Femur (tissue), 1 donor: ENCODE results near the gene SEC16A.
"Not testable (repeated sequence)": the region's sequence is repeated elsewhere in the genome, so short reads cannot be mapped to it uniquely, and the experiment has no call there.

Source experiments
- DNase-seq: peaks from one replicate; pipeline ENCODE4 v3.0.0-alpha.2; 2017

SEC16A gene

GRCh38 chr9:136439481-136440408 lies 43.1 kb downstream of the SEC16A start, which contains the start of gene INPP5E:
INPP5E (minus strand) TSS chr9:136439845; CDS start chr9:136439419, 426 bp downstream.
- DNase-seq, result peak; percentile 84

GRCh38 chr9:136438548-136439480 lies 44.0 kb downstream of the SEC16A start:
- DNase-seq, result peak; percentile 48

- no peak for DNase-seq
Measured at GRCh38 chr9:136437839-136438547, 44.8 kb downstream of the SEC16A start.

GRCh38 chr9:136437430-136437829 lies 45.4 kb downstream of the SEC16A start:
- no peak for DNase-seq

GRCh38 chr9:136436055-136436634 lies 46.7 kb downstream of the SEC16A start:
- DNase-seq, result no peak

GRCh38 chr9:136434580-136435169 lies 48.2 kb downstream of the SEC16A start:
- no peak for DNase-seq

GRCh38 chr9:136433849-136434579 lies 48.8 kb downstream of the SEC16A start:
- no peak for DNase-seq

GRCh38 chr9:136433043-136433715 lies 49.7 kb downstream of the SEC16A start:
- no peak for DNase-seq

- no peak for DNase-seq
Measured at GRCh38 chr9:136432591-136432990, 50.2 kb downstream of the SEC16A start.

- no peak for DNase-seq
Measured at GRCh38 chr9:136431782-136432350, 51.0 kb downstream of the SEC16A start.

GRCh38 chr9:136430588-136431234 lies 52.1 kb downstream of the SEC16A start:
- no peak for DNase-seq

- no peak for DNase-seq
Measured at GRCh38 chr9:136429683-136430491, 53.0 kb downstream of the SEC16A start.

GRCh38 chr9:136429075-136429628 lies 53.7 kb downstream of the SEC16A start:
- DNase-seq, result no peak

- no peak for DNase-seq
Measured at GRCh38 chr9:136426787-136427186, 56.1 kb downstream of the SEC16A start.

- not testable (repeated sequence) for DNase-seq
Measured at GRCh38 chr9:136425367-136425766, 57.5 kb downstream of the SEC16A start.

GRCh38 chr9:136424750-136425362 lies 58.0 kb downstream of the SEC16A start:
- DNase-seq, result no peak

- DNase-seq, result no peak
Measured at GRCh38 chr9:136423432-136424146, 59.3 kb downstream of the SEC16A start.
